ENCODE measurements around the gene NDRG3. TPM values are rescaled to one million over a fixed set of nuclear protein-coding genes. Genes with fewer than 3 reads are reported as not detected.
"Not testable (repeated sequence)": the region's sequence is repeated elsewhere in the genome, so short reads cannot be mapped to it uniquely, and the experiment has no call there.

The NDRG3 gene
- total RNA-seq, 1 donor from 2014 or later, result 34.4 TPM

DNA sequence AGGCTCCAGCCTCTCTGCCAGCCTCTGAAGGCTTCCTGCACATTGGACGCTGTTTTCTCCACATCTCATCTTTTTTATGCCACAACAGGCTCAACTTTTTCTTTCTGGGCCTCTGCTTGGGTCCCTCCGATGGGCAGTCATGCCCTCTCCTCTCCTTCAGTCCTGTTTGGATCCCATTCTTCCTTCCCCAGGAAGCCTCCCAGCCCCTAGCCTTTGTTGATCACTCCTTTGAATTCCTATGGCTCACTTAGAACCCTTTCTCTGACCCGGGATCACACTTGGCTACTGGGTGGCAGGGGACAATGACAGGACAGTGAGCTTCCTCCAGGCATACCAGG, 104.4 kb downstream of the NDRG3 start:
- Histone ChIP-seq H3K4me3 (no peak overlapping the region), H3K27me3 (ENCODE audit: low read depth) (no peaks in the 10 kb centered on the region), H3K4me1 (no peaks in the 10 kb centered on the region), H3K36me3 (no peaks in the 10 kb centered on the region), H3K27ac (replicated peaks) (no peak overlapping the region), H3K9me3 (replicated peaks) (no peaks in the 10 kb centered on the region)
- DNase-seq, result no peak
- intact Hi-C loops (cut with micrococcal nuclease), result no loop called here
- TF ChIP-seq CTCF (IDR thresholded peaks at IDR 0.05; ENCODE audit: borderline replicate concordance), result no peak

DNA sequence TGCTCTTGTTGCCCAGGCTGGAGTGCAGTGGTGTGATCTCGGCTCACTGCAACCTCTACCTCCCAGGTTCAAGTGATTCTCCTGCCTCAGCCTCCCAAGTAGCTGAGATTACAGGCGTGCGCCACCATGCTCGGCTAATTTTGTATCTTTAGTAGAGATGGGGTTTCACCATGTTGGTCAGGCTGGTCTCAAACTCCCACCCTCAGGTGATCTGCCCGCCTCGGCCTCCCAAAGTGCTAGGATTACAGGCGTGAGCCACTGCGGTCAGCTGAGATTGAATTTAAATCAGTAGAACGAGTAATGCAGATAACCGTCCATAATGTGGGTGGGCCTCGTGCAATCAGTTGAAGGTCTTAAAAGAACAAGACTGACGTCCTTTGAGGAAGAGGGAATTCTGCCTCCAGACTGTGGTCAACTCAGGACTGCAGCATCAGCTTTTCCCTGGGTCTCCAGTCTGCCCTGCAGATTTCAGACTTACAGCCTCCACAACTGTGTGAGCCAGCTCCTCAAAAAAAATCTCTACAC, 107.0 kb downstream of the NDRG3 start:
- DNase-seq; H3K9me3 ChIP-seq (replicated peaks); H3K27ac ChIP-seq (replicated peaks); H3K4me1 ChIP-seq; H3K27me3 ChIP-seq (ENCODE audit: low read depth); intact Hi-C loops (cut with micrococcal nuclease); H3K4me3 ChIP-seq; H3K36me3 ChIP-seq: not testable (repeated sequence)

DNA sequence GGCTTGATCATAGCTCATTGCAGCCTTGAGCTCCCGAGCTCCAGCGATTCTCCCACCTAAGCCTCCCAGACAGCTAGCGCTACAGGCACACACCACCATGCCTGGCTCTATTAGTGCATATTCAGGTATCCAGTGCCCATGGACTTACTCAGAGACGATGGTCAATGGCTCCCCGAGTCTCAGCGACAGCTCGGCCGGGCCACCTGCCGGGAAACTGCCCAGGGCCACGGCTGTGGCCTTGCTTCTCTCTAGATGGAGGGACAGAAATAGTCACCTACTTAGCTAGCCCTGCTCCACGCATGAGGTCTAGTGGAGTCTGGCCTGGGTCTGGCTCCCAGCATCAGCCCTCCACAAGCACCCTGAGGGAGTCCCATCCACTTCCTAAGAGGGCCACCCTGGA, 111.5 kb downstream of the NDRG3 start:
- Histone ChIP-seq H3K27me3 (ENCODE audit: low read depth) (no peaks in the 10 kb centered on the region), H3K4me3 (no peak overlapping the region), H3K27ac (replicated peaks) (no peak overlapping the region), H3K9me3 (replicated peaks) (no peaks in the 10 kb centered on the region), H3K4me1 (no peaks in the 10 kb centered on the region), H3K36me3 (no peaks in the 10 kb centered on the region)
- intact Hi-C loops (cut with micrococcal nuclease), result no loop called here
- no peak for TF ChIP-seq CTCF (IDR thresholded peaks at IDR 0.05; ENCODE audit: borderline replicate concordance)
- DNase-seq, result no peak

GRCh38 chr20:36633285-36633772, 112.6 kb downstream of the NDRG3 start:
- Histone ChIP-seq H3K27ac (replicated peaks) (no peak overlapping the region), H3K9me3 (replicated peaks) (no peaks in the 10 kb centered on the region), H3K27me3 (ENCODE audit: low read depth) (no peaks in the 10 kb centered on the region), H3K4me3 (no peak overlapping the region), H3K36me3 (no peaks in the 10 kb centered on the region), H3K4me1 (no peaks in the 10 kb centered on the region)
- TF ChIP-seq CTCF (IDR thresholded peaks at IDR 0.05; ENCODE audit: borderline replicate concordance), result no peak
- no peak for DNase-seq
- intact Hi-C loops (cut with micrococcal nuclease), result no loop called here

DNA sequence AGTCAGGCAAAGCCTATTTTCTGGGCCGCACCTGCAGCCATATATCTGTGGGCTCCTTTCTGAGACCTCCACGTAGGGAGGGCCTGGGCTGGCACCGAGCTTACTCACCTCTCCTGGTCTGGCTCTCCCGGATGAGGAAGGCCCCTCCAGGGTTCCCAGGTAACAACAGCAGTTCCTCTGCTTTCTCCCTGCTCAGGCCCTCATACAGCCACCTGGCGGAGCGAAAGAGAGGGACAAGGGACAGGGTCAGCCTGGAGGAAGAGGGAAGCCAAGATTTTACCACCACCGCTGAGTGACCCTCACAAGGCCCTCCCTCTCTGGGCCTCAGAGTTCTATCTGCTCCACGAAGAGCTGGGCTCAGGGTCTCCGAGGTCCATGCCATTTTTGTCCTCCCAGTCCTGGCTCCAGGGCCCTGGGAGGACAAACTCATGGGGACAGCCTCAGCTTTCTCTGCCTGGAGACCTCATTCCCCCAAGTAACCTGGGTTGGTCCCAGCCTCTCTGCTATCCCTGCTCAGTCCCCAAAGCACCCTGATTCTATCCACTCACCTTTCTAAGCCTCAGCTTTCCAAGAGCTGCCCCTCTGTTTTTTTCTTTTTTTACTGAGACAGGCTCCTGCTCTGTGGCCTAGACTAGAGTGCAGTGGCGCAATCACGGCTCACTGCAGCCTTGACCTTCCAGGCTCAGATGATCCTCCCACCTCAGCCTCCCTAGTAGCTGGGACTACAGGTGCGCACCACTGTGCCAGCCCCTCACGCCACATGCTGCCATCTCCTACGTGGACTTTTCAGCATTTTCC, 113.2 kb downstream of the NDRG3 start:
- Histone ChIP-seq H3K27me3 (ENCODE audit: low read depth) (no peaks in the 10 kb centered on the region), H3K27ac (replicated peaks) (no peak overlapping the region), H3K4me1 (no peaks in the 10 kb centered on the region), H3K36me3 (no peaks in the 10 kb centered on the region), H3K4me3 (no peak overlapping the region), H3K9me3 (replicated peaks) (no peaks in the 10 kb centered on the region)
- no peak for DNase-seq
- intact Hi-C loops (cut with micrococcal nuclease), result no loop called here
- TF ChIP-seq CTCF (IDR thresholded peaks at IDR 0.05; ENCODE audit: borderline replicate concordance), result no peak

DNA sequence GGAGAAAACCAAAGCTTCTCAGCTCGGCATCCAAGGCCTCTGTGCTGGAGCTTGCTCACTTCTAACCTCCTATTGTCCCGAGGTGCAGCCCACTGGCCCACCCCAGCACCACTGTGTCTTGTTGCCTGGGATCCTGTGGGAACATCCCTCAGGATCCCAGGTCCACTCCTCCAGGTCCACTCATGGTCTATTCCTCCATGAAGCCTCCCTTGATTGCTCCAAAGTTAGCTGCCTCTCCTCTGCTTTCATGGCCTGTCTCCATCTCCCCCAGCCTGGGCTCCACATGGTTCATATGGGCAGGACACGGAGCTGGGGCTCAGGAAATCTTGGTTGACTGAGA, 113.8 kb downstream of the NDRG3 start:
- intact Hi-C loops (cut with micrococcal nuclease), result no loop called here
- DNase-seq, result no peak
- no peak overlapping the region for H3K27ac ChIP-seq (replicated peaks)

More for the DNA sequence above, 113.8 kb downstream of the NDRG3 start:
- TF ChIP-seq CTCF (IDR thresholded peaks at IDR 0.05; ENCODE audit: borderline replicate concordance), result no peak
- no peaks in the 10 kb centered on the region for H3K36me3 ChIP-seq
- no peaks in the 10 kb centered on the region for H3K9me3 ChIP-seq (replicated peaks)
- H3K4me3 ChIP-seq, result no peak overlapping the region
- no peaks in the 10 kb centered on the region for H3K27me3 ChIP-seq (ENCODE audit: low read depth)
- no peaks in the 10 kb centered on the region for H3K4me1 ChIP-seq

All from left ventricle myocardium inferior (tissue), 1 donor.